Measurements from ENCODE around the gene TOB1.

Gene TOB1

DNA sequence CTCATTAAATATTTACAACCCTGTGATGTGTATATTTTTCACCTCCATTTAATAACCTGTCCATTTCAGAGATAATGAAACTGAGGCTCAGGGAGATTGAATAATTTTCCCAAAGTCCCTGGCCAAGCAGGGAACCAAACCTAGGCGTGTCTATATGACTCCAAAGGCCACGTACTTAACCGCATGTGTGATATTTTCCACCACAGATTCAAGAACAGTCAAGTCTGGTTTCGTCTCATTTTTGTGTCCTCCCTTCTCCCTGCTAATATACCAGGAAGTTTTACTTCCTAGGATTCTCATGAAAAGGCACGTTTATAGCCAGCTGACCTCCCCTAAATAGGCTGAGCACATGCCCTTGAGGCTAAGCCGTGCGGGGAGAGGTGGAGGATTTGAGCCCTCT lies 15.5 kb downstream of the TOB1 start:
- H3K27ac ChIP-seq = no peak overlapping the region

DNA sequence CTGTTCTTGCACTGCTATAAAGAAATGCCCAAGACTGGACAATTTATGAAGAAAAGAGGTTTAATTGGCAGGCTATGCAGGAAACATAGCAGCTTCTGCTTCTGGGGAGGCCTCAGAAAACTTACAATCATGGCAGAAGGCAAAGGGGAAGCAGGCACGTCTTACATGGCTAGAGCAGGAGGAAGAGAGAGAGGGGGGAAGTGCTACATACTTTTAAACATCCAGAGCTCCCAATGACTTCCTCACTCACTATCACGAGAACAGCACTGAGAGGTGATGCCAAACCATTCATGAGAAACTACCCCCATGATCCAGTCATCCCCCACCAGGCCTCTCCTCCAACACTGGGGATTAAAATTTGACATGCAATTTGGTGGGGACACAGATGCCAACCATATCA lies 17.4 kb downstream of the TOB1 start:
- DNase-seq (ENCODE audit: low read depth, low spot score) = no peak
- H3K4me3 ChIP-seq = no peak overlapping the region
- H3K27ac ChIP-seq = no peak overlapping the region
- no peaks in the 10 kb centered on the region for H3K36me3 ChIP-seq (ENCODE audit: insufficient read depth, low read length)
- H3K9me3 ChIP-seq (ENCODE audit: low read depth, low read length) = no peaks in the 10 kb centered on the region
- TF ChIP-seq FOXP2 (optimal IDR thresholded peaks at IDR 0.05; ENCODE audit: control extremely low read depth, extremely low read length, insufficient read depth) (no peak), POLR2AphosphoS5 (IDR thresholded peaks at IDR 0.05; ENCODE audit: borderline replicate concordance, low read depth, low read length) (no peak), EZH2 (IDR thresholded peaks at IDR 0.05) (no peak)
- H3K9ac ChIP-seq (ENCODE audit: insufficient read length) = no peak overlapping the region

More for the DNA sequence above, 15.5 kb downstream of the TOB1 start:
- no peaks in the 10 kb centered on the region for H3K9me3 ChIP-seq (ENCODE audit: low read depth, low read length)
- no peak for TF ChIP-seq FOXP2 (optimal IDR thresholded peaks at IDR 0.05; ENCODE audit: control extremely low read depth, extremely low read length, insufficient read depth)
- H3K9ac ChIP-seq (ENCODE audit: insufficient read length) = no peak overlapping the region
- no peak overlapping the region for H3K4me3 ChIP-seq
- no peak for DNase-seq (ENCODE audit: low read depth, low spot score)
- H3K36me3 ChIP-seq (ENCODE audit: insufficient read depth, low read length) = no peaks in the 10 kb centered on the region

DNA sequence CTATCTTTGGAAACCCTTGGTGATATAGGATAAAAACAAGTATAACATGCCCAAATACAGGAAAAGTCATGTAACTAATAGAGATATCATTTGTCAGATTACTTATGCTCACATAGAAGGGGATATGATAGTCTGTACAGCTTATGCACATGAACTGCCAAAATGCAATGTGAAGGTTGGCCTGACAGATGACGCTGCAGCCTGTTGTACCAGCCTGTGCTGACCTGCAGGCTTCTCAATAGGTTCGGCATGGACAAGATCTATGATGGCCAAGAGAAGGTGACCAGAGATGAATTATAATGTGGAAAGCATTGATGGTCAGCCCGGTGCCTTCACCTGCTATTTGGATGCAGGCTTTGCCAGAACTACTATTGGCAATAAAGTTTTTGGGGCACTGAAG lies 18.1 kb downstream of the TOB1 start:
- Histone ChIP-seq H3K4me3 (no peak overlapping the region), H3K36me3 (ENCODE audit: insufficient read depth, low read length) (no peaks in the 10 kb centered on the region), H3K27ac (no peak overlapping the region), H3K9ac (ENCODE audit: insufficient read length) (no peak overlapping the region), H3K9me3 (ENCODE audit: low read depth, low read length) (no peaks in the 10 kb centered on the region)
- TF ChIP-seq FOXP2 (optimal IDR thresholded peaks at IDR 0.05; ENCODE audit: control extremely low read depth, extremely low read length, insufficient read depth) (no peak), POLR2AphosphoS5 (IDR thresholded peaks at IDR 0.05; ENCODE audit: borderline replicate concordance, low read depth, low read length) (no peak), EZH2 (IDR thresholded peaks at IDR 0.05) (no peak)
- DNase-seq (ENCODE audit: low read depth, low spot score) = no peak

DNA sequence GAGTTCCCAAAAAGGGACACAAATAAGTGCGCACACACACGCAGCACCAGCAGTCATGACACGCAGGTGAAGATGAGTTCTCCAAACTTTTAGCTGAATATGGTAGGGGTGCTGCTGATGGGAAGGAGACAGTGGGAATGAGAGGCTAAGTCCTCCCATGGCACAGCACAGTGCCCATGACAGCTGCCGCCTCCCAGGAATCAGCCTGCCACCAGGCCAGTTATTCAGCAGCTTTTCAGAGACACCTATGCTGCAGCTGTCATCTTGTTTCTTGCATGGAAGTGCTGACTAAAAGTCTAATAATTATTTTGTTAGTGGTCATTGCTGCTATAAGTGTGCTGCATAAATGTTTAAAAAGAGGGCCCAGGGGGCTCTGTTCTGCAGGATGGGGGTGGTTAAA lies 18.6 kb downstream of the TOB1 start:
- Histone ChIP-seq H3K9ac (ENCODE audit: insufficient read length) (no peak overlapping the region), H3K4me3 (no peak overlapping the region), H3K9me3 (ENCODE audit: low read depth, low read length) (no peaks in the 10 kb centered on the region), H3K27ac (no peak overlapping the region), H3K36me3 (ENCODE audit: insufficient read depth, low read length) (no peaks in the 10 kb centered on the region)
- no peak for TF ChIP-seq FOXP2 (optimal IDR thresholded peaks at IDR 0.05; ENCODE audit: control extremely low read depth, extremely low read length, insufficient read depth)
- TF ChIP-seq POLR2AphosphoS5 (IDR thresholded peaks at IDR 0.05; ENCODE audit: borderline replicate concordance, low read depth, low read length) = no peak
- TF ChIP-seq EZH2 (IDR thresholded peaks at IDR 0.05) = no peak
- no peak for DNase-seq (ENCODE audit: low read depth, low spot score)

DNA sequence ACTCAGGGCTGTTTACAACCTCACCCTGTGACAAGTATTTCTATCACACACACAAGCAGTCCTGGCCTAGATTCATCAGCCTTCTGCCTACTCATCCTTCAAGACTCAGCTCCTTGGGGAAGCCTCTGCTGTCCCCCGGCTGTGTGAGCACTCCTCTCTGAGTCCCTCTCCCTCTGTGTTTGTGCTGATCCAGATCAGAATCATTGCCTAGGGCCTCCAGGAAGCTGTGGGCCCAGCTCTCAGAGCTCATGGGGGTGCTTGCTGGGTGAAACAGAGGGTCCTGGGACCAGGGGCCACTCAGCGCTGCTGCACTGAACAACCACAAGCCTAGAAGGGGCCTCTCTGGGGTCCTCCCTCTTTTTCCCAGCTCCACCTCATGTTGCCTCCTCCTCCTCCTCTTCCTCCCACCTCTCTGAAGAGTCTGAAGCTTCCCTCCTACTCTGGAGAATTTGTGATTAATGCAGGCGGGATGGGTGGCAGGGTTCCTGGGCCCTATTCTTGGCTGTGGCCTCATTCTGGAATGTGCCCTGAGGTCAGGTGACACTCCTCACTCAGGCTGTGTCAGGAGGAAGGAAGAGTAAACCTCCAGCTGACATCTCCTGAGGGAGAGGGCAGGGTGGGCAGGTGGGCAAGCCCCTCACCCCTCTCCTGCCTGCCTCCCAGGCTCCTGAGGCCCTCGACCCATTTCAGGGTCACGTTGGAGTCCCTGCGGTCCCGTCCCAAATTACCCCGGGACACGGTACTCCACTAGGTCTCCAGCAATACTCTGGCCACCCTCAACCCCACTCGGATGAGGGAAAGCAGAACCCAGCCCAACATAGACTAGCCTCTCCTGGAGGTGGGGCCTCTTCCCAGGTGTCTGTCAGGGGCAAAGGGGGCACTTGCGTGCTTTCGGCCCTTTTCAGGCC lies 20.7 kb downstream of the TOB1 start:
- no peak overlapping the region for H3K9ac ChIP-seq (ENCODE audit: insufficient read length)
- no peak for TF ChIP-seq EZH2 (IDR thresholded peaks at IDR 0.05)

DNA sequence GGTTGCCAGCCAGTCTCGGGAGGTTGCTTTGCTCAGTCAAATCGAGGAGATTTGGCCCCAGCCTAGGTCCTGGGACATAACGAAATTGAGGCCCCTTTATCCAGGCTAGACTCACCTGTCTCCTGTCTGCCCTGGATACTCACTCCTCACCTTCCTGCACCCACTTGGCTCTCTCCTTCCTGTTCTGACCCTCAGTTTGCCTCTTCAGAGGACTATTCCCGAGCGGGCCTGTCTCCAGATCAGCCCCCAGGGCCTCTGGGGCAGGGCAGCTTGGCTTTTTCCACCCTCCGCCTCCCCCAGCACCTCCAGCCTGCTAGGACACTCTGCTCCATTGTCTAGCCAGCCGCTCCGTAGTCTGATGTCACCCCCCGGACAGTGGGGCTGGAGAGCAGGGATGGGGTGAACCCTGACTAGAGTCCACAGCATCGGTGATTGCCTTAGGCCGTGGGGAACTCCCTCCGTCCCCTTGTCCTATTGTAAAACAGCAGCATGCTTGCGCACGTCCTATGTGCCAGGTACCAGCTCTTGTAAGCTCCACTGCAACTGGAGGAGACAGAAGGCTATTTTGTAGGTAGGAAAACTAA lies 21.9 kb downstream of the TOB1 start:
- H3K36me3 ChIP-seq (ENCODE audit: insufficient read depth, low read length) = no peaks in the 10 kb centered on the region
- H3K9me3 ChIP-seq (ENCODE audit: low read depth, low read length) = no peaks in the 10 kb centered on the region
- no peak overlapping the region for H3K27ac ChIP-seq
- no peak overlapping the region for H3K4me3 ChIP-seq
- no peak overlapping the region for H3K9ac ChIP-seq (ENCODE audit: insufficient read length)
- DNase-seq (ENCODE audit: low read depth, low spot score) = no peak
- TF ChIP-seq POLR2AphosphoS5 (IDR thresholded peaks at IDR 0.05; ENCODE audit: borderline replicate concordance, low read depth, low read length) (no peak), FOXP2 (optimal IDR thresholded peaks at IDR 0.05; ENCODE audit: control extremely low read depth, extremely low read length, insufficient read depth) (no peak), EZH2 (IDR thresholded peaks at IDR 0.05) (no peak)

More for the DNA sequence above, 20.7 kb downstream of the TOB1 start:
- H3K4me3 ChIP-seq = no peak overlapping the region
- no peak overlapping the region for H3K27ac ChIP-seq
- no peak for DNase-seq (ENCODE audit: low read depth, low spot score)
- H3K9me3 ChIP-seq (ENCODE audit: low read depth, low read length) = no peaks in the 10 kb centered on the region
- no peaks in the 10 kb centered on the region for H3K36me3 ChIP-seq (ENCODE audit: insufficient read depth, low read length)

DNA sequence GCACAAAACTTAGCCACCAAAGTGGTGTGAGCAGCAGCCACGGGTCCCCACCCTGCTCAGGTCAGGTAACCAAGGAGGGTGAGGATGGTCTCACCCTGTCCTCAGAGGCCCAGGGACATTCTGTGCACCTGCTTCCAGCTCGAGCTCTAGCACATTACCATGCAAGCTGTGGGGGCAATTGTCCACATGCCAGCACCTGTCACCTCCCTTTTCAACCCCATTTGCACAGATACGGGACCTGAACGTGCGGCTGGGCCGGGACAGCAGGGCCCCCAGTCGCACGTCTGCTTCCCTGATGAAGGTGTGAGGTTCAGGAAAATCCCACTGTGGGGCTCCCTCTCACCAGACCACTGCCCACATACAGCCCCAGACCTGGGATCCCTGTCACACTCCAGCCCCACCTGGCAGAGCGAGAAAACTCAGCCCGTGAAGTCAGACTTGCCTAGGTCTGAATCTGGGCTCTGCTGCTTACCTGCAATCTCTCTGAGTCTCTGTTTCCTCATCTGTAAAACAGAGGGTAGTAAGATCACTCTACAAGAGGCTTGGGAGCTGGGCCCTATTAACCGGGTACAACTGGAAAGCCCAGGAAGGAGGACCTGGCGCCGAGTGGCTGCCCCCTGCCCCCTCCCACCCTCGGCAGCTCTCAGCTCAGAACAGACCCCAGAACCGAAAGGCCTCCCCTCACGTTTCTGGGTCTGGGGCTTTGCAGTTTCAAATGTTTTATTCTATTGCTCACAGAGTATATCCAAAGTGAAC lies 22.8 kb downstream of the TOB1 start:
- H3K27ac ChIP-seq = no peak overlapping the region
- TF ChIP-seq FOXP2 (optimal IDR thresholded peaks at IDR 0.05; ENCODE audit: control extremely low read depth, extremely low read length, insufficient read depth) (no peak), EZH2 (IDR thresholded peaks at IDR 0.05) (no peak), POLR2AphosphoS5 (IDR thresholded peaks at IDR 0.05; ENCODE audit: borderline replicate concordance, low read depth, low read length) (no peak)

DNA sequence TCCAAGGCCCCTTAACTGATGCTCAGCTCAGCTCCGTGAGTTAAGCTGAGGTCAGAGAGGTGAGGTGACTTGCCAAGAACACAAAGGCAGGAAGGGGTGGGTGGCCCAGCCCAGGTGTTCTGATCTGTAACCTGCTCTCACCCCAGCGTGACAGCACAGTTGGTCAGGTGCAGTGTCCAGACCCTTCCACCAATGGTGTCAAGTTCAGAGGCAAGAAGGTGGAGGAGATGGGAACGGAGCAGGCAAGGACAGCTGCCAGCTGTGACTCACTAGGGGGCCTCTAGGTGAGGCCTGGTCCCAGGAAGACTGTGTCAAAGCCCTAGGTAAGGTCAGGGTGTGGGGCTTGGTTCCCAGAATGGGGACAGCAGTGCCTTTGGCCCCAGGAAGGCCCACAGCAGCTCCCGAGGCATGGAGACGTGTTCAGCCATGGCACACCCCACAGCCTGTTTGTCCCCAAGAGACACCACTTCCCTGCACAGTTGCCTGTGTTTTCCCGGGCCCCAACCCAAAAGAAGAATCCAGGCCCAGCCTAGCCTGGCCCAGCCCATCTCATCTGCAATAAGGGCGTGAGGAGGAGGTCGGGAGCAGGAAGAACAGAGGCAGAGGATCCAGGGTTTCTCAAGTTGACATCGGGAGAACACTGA lies 23.5 kb downstream of the TOB1 start:
- TF ChIP-seq EZH2 (IDR thresholded peaks at IDR 0.05) (no peak), POLR2AphosphoS5 (IDR thresholded peaks at IDR 0.05; ENCODE audit: borderline replicate concordance, low read depth, low read length) (no peak), FOXP2 (optimal IDR thresholded peaks at IDR 0.05; ENCODE audit: control extremely low read depth, extremely low read length, insufficient read depth) (no peak)
- Histone ChIP-seq H3K9ac (ENCODE audit: insufficient read length) (no peak overlapping the region), H3K36me3 (ENCODE audit: insufficient read depth, low read length) (no peaks in the 10 kb centered on the region), H3K27ac (no peak overlapping the region), H3K4me3 (no peak overlapping the region), H3K9me3 (ENCODE audit: low read depth, low read length) (no peaks in the 10 kb centered on the region)
- DNase-seq (ENCODE audit: low read depth, low spot score) = no peak

More for the DNA sequence above, 22.8 kb downstream of the TOB1 start:
- no peaks in the 10 kb centered on the region for H3K36me3 ChIP-seq (ENCODE audit: insufficient read depth, low read length)
- no peak overlapping the region for H3K9ac ChIP-seq (ENCODE audit: insufficient read length)
- DNase-seq (ENCODE audit: low read depth, low spot score) = no peak
- H3K4me3 ChIP-seq = no peak overlapping the region
- no peaks in the 10 kb centered on the region for H3K9me3 ChIP-seq (ENCODE audit: low read depth, low read length)

All from SK-N-MC (cell line).